Body of pancreas (tissue), 4 donors: ENCODE measurements around the gene PPIE. TPM values are rescaled to one million over a fixed set of nuclear protein-coding genes. Genes with fewer than 3 reads are reported as not detected.

ENCODE experiments used
- ATAC-seq: fragments of 150-250 bp; one replicate; pipeline ENCODE4 v1.9.1; 2016
- DNase-seq, 4 donors: peaks; one replicate each; pipeline ENCODE4 v3.0.0-alpha.2; 2019
- H3K27ac ChIP-seq, 4 donors: fragments of 200-600 bp; sonication (generic); 1 replicate in 3 of 4; 2 replicates in 1 of 4; pipeline versions ENCODE4 v1.5.1 to v1.6.1; 2016 to 2019; ENCODE audit warnings: mild to moderate bottlenecking in 1 of 4, mixed read lengths in 1 of 4, moderate library complexity in 1 of 4
- H3K27me3 ChIP-seq, 2 donors: fragments of 200-600 bp; sonication (generic); one replicate each; pipeline ENCODE4 v1.6.0; 2016; ENCODE audit warnings: mild to moderate bottlenecking in 1 of 2
- H3K36me3 ChIP-seq, 2 donors: fragments of 200-600 bp; sonication (generic); replicated peaks in 1 of 2; 2 replicates each; pipeline ENCODE4 v1.5.1; 2016; ENCODE audit warnings: low read depth in 2 of 2; ENCODE audit not compliant: insufficient read depth in 1 of 2
- H3K4me1 ChIP-seq: fragments of 200-600 bp; sonication (generic); one replicate; pipeline ENCODE4 v1.6.0; 2016
- H3K4me3 ChIP-seq, 2 donors: fragments of 200-600 bp; sonication (generic); 1 replicate in 1 of 2; 2 replicates in 1 of 2; pipeline ENCODE4 v1.5.1; 2016 to 2019
- H3K9me3 ChIP-seq, 3 donors: fragments of 200-600 bp; sonication (generic); 1 replicate in 2 of 3; 2 replicates in 1 of 3; pipeline ENCODE4 v1.5.1; 2016
- POLR2A ChIP-seq, 3 donors: fragments of 450-650 bp; IDR thresholded peaks; one replicate each; pipeline ENCODE4 v1.6.1; 2016; ENCODE audit warnings: antibody characterized with exemption in 3 of 3, mild to moderate bottlenecking in 2 of 3
- WGBS, 2 donors: methylation state at CpG; one replicate each; pipeline ENCODE4 v1.1.5; 2017; 5-methylcytosine and 5-hydroxymethylcytosine counted together
- intact Hi-C: fragments of 100-400 bp; cut with DNase I; formaldehyde crosslinking; loops from one replicate; pipeline ENCODE4 v1.15.1; 2023
- small RNA-seq: library from RNA; depleted of rRNA; stranded (forward); fragments of <200 nt; gene quantifications from one replicate; pipeline ENCODE3, GENCODE V24; 2016
- total RNA-seq, 2 donors: library from RNA; depleted of rRNA; stranded (reverse); fragments of >200 nt; gene quantifications; one replicate each; pipeline ENCODE4 v1.1.0, GENCODE V29; 2016
- TF ChIP-seq, protein P1 (sequence below), 7 experiments: fragments of 450-650 bp in 4 of 7; fragments of 200-600 bp in 3 of 7; sonication (generic) in 3 of 7; IDR thresholded peaks; one replicate each; pipeline ENCODE4 v1.5.1; 2016 to 2019; ENCODE audit warnings: antibody characterized with exemption in 7 of 7

The PPIE gene
- total RNA-seq, 2 donors from 2014 or later: 25.9 to 33.6 TPM

DNA sequence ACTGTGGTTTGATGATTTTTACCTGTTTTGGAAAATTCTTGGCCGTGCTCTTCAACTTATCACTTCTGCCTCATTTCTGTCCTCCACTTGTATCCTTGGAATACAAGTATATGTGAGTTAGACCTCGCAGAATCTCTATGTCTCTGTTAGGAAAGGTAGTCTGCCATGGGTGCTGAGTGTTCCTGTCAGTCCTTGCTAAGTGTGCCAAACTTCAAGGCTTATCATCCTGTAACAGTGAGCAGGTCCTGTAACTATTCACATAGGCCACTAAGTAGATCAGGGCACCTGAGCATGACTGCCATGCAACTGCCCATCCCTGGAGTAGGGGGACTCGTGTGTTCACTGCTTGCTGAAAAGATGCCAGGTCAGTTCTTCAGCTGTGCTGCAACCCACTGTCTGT, 74.2 kb downstream of the PPIE start:
- H3K27me3 ChIP-seq: no peaks in the 10 kb centered on the region
- 85 to 88% methylated on average over 3 of the region's 3 CpGs for WGBS, 2 donors
- DNase-seq (no peak), ATAC-seq (no peak)
- intact Hi-C loops: no loop called here
- no peaks in the 10 kb centered on the region for H3K9me3 ChIP-seq
- H3K4me3 ChIP-seq: no peak overlapping the region
- TF ChIP-seq, protein P1, sequence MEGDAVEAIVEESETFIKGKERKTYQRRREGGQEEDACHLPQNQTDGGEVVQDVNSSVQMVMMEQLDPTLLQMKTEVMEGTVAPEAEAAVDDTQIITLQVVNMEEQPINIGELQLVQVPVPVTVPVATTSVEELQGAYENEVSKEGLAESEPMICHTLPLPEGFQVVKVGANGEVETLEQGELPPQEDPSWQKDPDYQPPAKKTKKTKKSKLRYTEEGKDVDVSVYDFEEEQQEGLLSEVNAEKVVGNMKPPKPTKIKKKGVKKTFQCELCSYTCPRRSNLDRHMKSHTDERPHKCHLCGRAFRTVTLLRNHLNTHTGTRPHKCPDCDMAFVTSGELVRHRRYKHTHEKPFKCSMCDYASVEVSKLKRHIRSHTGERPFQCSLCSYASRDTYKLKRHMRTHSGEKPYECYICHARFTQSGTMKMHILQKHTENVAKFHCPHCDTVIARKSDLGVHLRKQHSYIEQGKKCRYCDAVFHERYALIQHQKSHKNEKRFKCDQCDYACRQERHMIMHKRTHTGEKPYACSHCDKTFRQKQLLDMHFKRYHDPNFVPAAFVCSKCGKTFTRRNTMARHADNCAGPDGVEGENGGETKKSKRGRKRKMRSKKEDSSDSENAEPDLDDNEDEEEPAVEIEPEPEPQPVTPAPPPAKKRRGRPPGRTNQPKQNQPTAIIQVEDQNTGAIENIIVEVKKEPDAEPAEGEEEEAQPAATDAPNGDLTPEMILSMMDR (IDR thresholded peaks at IDR 0.05): no peak
- TF ChIP-seq POLR2A (IDR thresholded peaks at IDR 0.05): no peak
- no peak overlapping the region for H3K27ac ChIP-seq
- no peaks in the 10 kb centered on the region for H3K36me3 ChIP-seq
- peaks cover 7% of the 10 kb centered on the region for H3K4me1 ChIP-seq

Small RNA genes within 50 kb of the gene (small RNA-seq; reads per million reads assigned to genes)
- gene AL033527.1: not detected
- gene RNU7-121P: not detected

Other genes starting within 250 kb of the PPIE start
- 1 to 10 TPM in 1 of 2 donors, not detected in 1; 5.7 TPM for gene BMP8A, start 247.2 kb upstream of the PPIE start, total RNA-seq
- gene PABPC4, start 162.1 kb upstream of the PPIE start, total RNA-seq: 100 to 1,000 TPM; 419 to 540 TPM
- gene HEYL, start 99.2 kb upstream of the PPIE start, total RNA-seq: 10 to 100 TPM; 33.6 to 33.7 TPM
- gene NT5C1A, start 66.8 kb upstream of the PPIE start, total RNA-seq: 1 to 10 TPM; 2.3 to 3.1 TPM
- gene HPCAL4, start 47.4 kb upstream of the PPIE start, total RNA-seq: 1 to 10 TPM in 1 of 2 donors, under 1 TPM in 1; 0.66 to 9.1 TPM
- gene OXCT2, start 32.5 kb downstream of the PPIE start, total RNA-seq: 1 to 10 TPM; 2.6 to 4.6 TPM
- gene BMP8B, start 50.0 kb downstream of the PPIE start, total RNA-seq: 1 to 10 TPM; 2.3 to 5.4 TPM
- gene TRIT1, start 144.6 kb downstream of the PPIE start, total RNA-seq: 10 to 100 TPM; 15.8 to 30.7 TPM
- 10 to 100 TPM; 28.3 to 33.0 TPM for gene MYCL, start 163.0 kb downstream of the PPIE start, total RNA-seq
- gene MFSD2A, start 216.3 kb downstream of the PPIE start, total RNA-seq: under 1 TPM; 0.33 to 0.52 TPM